ENCODE data around the gene GNAI2.
"Not testable (repeated sequence)": the region's sequence is repeated elsewhere in the genome, so short reads cannot be mapped to it uniquely, and the experiment has no call there.

The GNAI2 gene

GRCh38 chr3:50243543-50243895, 7.5 kb downstream of the GNAI2 start:
- Histone ChIP-seq H4K20me1 (ENCODE audit: control insufficient read depth, insufficient read depth, low read depth, low read length) (peaks cover 18% of the 10 kb centered on the region; the same call in 1 of the 2 replicates), H3K4me2 (ENCODE audit: low read length) (no peak overlapping the region), H3K27ac (ENCODE audit: low read depth, low read length) (peak overlapping the region; percentile 58), H3K79me2 (ENCODE audit: control insufficient read depth, low read length) (peaks cover 92% of the 10 kb centered on the region), H3K4me1 (ENCODE audit: control insufficient read depth, low read length) (peaks cover 80% of the 10 kb centered on the region), H3K9me3 (ENCODE audit: control insufficient read depth, insufficient read depth, low read length) (no peaks in the 10 kb centered on the region), H3K4me3 (ENCODE audit: low read length) (no peak overlapping the region), H3K36me3 (ENCODE audit: control insufficient read depth, low read length) (peaks cover 44% of the 10 kb centered on the region), H3K9me2 (replicated peaks; ENCODE audit: control insufficient read depth, low read length) (no peaks in the 10 kb centered on the region), H3K27me3 (ENCODE audit: control insufficient read depth, low read length) (no peaks in the 10 kb centered on the region), H3F3A (ENCODE audit: control insufficient read depth, insufficient read depth) (peaks cover 19% of the 10 kb centered on the region)
- TF ChIP-seq CTCF (IDR thresholded peaks at IDR 0.05; ENCODE audit: low read depth, low read length, poor library complexity, severe bottlenecking) (no peak), EZH2phosphoT487 (IDR thresholded peaks at IDR 0.05; ENCODE audit: borderline replicate concordance, low read length) (no peak)

GRCh38 chr3:50244813-50245212, 8.8 kb downstream of the GNAI2 start:
- not testable (repeated sequence) for H3K4me2 ChIP-seq (ENCODE audit: low read length); H3K27me3 ChIP-seq (ENCODE audit: control insufficient read depth, low read length); H3K9me3 ChIP-seq (ENCODE audit: control insufficient read depth, insufficient read depth, low read length); H3K9me2 ChIP-seq (replicated peaks; ENCODE audit: control insufficient read depth, low read length); H3K4me3 ChIP-seq (ENCODE audit: low read length)
- H3F3A ChIP-seq (ENCODE audit: control insufficient read depth, insufficient read depth) = peaks cover 19% of the 10 kb centered on the region
- 0 out of 2 replicates have a peak overlapping the region, but pooled peaks have one; percentile 13 for H3K27ac ChIP-seq (ENCODE audit: low read depth, low read length)
- H3K36me3 ChIP-seq (ENCODE audit: control insufficient read depth, low read length) = peaks cover 31% of the 10 kb centered on the region
- H4K20me1 ChIP-seq (ENCODE audit: control insufficient read depth, insufficient read depth, low read depth, low read length) = peaks cover 23% of the 10 kb centered on the region; the same call in 1 of the 2 replicates
- peaks cover 92% of the 10 kb centered on the region for H3K79me2 ChIP-seq (ENCODE audit: control insufficient read depth, low read length)
- H3K4me1 ChIP-seq (ENCODE audit: control insufficient read depth, low read length) = peaks cover 69% of the 10 kb centered on the region

GRCh38 chr3:50245251-50245745, 9.3 kb downstream of the GNAI2 start:
- H3K9me3 ChIP-seq (ENCODE audit: control insufficient read depth, insufficient read depth, low read length) = no peaks in the 10 kb centered on the region
- no peaks in the 10 kb centered on the region for H3K27me3 ChIP-seq (ENCODE audit: control insufficient read depth, low read length)
- H3K4me2 ChIP-seq (ENCODE audit: low read length) = peak overlapping the region; percentile 79
- peak overlapping the region; percentile 39 for H3K27ac ChIP-seq (ENCODE audit: low read depth, low read length)
- H3K4me3 ChIP-seq (ENCODE audit: low read length) = peak overlapping the region; percentile 67
- peaks cover 64% of the 10 kb centered on the region for H3K4me1 ChIP-seq (ENCODE audit: control insufficient read depth, low read length)
- peaks cover 92% of the 10 kb centered on the region for H3K79me2 ChIP-seq (ENCODE audit: control insufficient read depth, low read length)
- peaks cover 31% of the 10 kb centered on the region for H3K36me3 ChIP-seq (ENCODE audit: control insufficient read depth, low read length)
- no peaks in the 10 kb centered on the region for H3K9me2 ChIP-seq (replicated peaks; ENCODE audit: control insufficient read depth, low read length)
- peaks cover 27% of the 10 kb centered on the region; the same call in 1 of the 2 replicates for H4K20me1 ChIP-seq (ENCODE audit: control insufficient read depth, insufficient read depth, low read depth, low read length)
- TF ChIP-seq CTCF (IDR thresholded peaks at IDR 0.05; ENCODE audit: low read depth, low read length, poor library complexity, severe bottlenecking) = no peak
- no peak for TF ChIP-seq EZH2phosphoT487 (IDR thresholded peaks at IDR 0.05; ENCODE audit: borderline replicate concordance, low read length)
- peaks cover 19% of the 10 kb centered on the region for H3F3A ChIP-seq (ENCODE audit: control insufficient read depth, insufficient read depth)

- no peaks in the 10 kb centered on the region for H3K9me2 ChIP-seq (replicated peaks; ENCODE audit: control insufficient read depth, low read length)
- H3K4me1 ChIP-seq (ENCODE audit: control insufficient read depth, low read length) = peaks cover 58% of the 10 kb centered on the region
Measured at GRCh38 chr3:50245831-50246516, 10.0 kb downstream of the GNAI2 start.

More at GRCh38 chr3:50245831-50246516, 10.0 kb downstream of the GNAI2 start:
- TF ChIP-seq EZH2phosphoT487 (IDR thresholded peaks at IDR 0.05; ENCODE audit: borderline replicate concordance, low read length) (no peak), CTCF (IDR thresholded peaks at IDR 0.05; ENCODE audit: low read depth, low read length, poor library complexity, severe bottlenecking) (peak; percentile 99)
- Histone ChIP-seq H3K27ac (ENCODE audit: low read depth, low read length) (peak overlapping the region; percentile 39), H3K27me3 (ENCODE audit: control insufficient read depth, low read length) (no peaks in the 10 kb centered on the region), H4K20me1 (ENCODE audit: control insufficient read depth, insufficient read depth, low read depth, low read length) (peaks cover 27% of the 10 kb centered on the region; the same call in 1 of the 2 replicates), H3F3A (ENCODE audit: control insufficient read depth, insufficient read depth) (peaks cover 19% of the 10 kb centered on the region), H3K4me3 (ENCODE audit: low read length) (peak overlapping the region; percentile 67), H3K9me3 (ENCODE audit: control insufficient read depth, insufficient read depth, low read length) (no peaks in the 10 kb centered on the region), H3K79me2 (ENCODE audit: control insufficient read depth, low read length) (peaks cover 93% of the 10 kb centered on the region), H3K4me2 (ENCODE audit: low read length) (peak overlapping the region; percentile 79), H3K36me3 (ENCODE audit: control insufficient read depth, low read length) (peaks cover 32% of the 10 kb centered on the region)
